Smooth muscle cell (in vitro differentiated cells): ENCODE data around the gene MRPL28. TPM values are rescaled to one million over a fixed set of nuclear protein-coding genes. Genes with fewer than 3 reads are reported as not detected.
"Not testable (repeated sequence)": the region's sequence is repeated elsewhere in the genome, so short reads cannot be mapped to it uniquely, and the experiment has no call there.

Source experiments
- DNase-seq: peaks from one replicate; lab custom pipeline; 2025; ENCODE audit not compliant: unreplicated experiment; lab: John Stamatoyannopoulos, UW
- H2AFZ ChIP-seq: fragments of 200-600 bp; sonication (generic); 2 replicates; pipeline ENCODE4 v1.6.0; 2016; ENCODE audit warnings: antibody characterized with exemption, low read depth, mild to moderate bottlenecking
- H3F3A ChIP-seq: fragments of 200-600 bp; sonication (generic); 2 replicates; pipeline ENCODE4 v1.6.0; 2017; ENCODE audit warnings: antibody characterized with exemption, low read depth
- H3K27ac ChIP-seq: fragments of 200-600 bp; sonication (generic); 2 replicates; pipeline ENCODE4 v1.5.1; 2016; ENCODE audit warnings: low read depth, mild to moderate bottlenecking
- H3K27me3 ChIP-seq: fragments of 200-600 bp; sonication (generic); 2 replicates; pipeline ENCODE4 v1.6.1; 2016; ENCODE audit warnings: low read depth, mild to moderate bottlenecking
- H3K36me3 ChIP-seq: fragments of 200-600 bp; sonication (generic); 2 replicates; pipeline ENCODE4 v1.5.1; 2016; ENCODE audit warnings: low read depth
- H3K4me1 ChIP-seq: fragments of 200-600 bp; sonication (generic); 2 replicates; pipeline ENCODE4 v1.5.1; 2016; ENCODE audit warnings: low read depth
- H3K4me2 ChIP-seq: fragments of 200-600 bp; sonication (generic); 2 replicates; pipeline ENCODE4 v1.6.0; 2016; ENCODE audit warnings: mild to moderate bottlenecking
- H3K4me3 ChIP-seq: fragments of 200-600 bp; sonication (generic); 2 replicates; pipeline ENCODE4 v1.5.1; 2016; ENCODE audit warnings: mild to moderate bottlenecking
- H3K79me2 ChIP-seq: fragments of 200-600 bp; sonication (generic); 2 replicates; pipeline ENCODE4 v1.6.0; 2016; ENCODE audit warnings: low read depth, mild to moderate bottlenecking
- H3K9ac ChIP-seq: fragments of 200-600 bp; sonication (generic); 2 replicates; pipeline ENCODE4 v1.6.0; 2016; ENCODE audit warnings: low read depth
- H3K9me3 ChIP-seq: fragments of 200-600 bp; sonication (generic); replicated peaks from 2 replicates; pipeline ENCODE4 v1.5.1; 2016; ENCODE audit warnings: low read depth
- H4K20me1 ChIP-seq: fragments of 200-600 bp; sonication (generic); 2 replicates; pipeline ENCODE4 v1.6.0; 2016; ENCODE audit warnings: low read depth
- CTCF ChIP-seq: fragments of 200-600 bp; sonication (generic); IDR thresholded peaks from 2 replicates; pipeline ENCODE4 v1.5.1; 2017; ENCODE audit warnings: borderline replicate concordance, mild to moderate bottlenecking, antibody characterized with exemption; ENCODE audit not compliant: insufficient read depth, poor library complexity, severe bottlenecking
- WGBS: methylation state at CpG from one replicate; pipeline ENCODE4 v1.1.7; 2016; ENCODE audit warnings: low lambda C conversion rate; 5-methylcytosine and 5-hydroxymethylcytosine counted together
- polyA plus RNA-seq: library from polyadenylated mRNA; unstranded; fragments of >200 nt; fragmentation: Nextera tagmentation; extraction: Ambion mirVana; gene quantifications from 2 replicates; pipeline ENCODE4 v1.2.1, GENCODE V29; 2016
- total RNA-seq: library from RNA; depleted of rRNA; stranded (reverse); fragments of >200 nt; gene quantifications from 2 replicates; pipeline ENCODE4 v1.2.3, GENCODE V29; 2014

MRPL28 gene
- total and polyA plus RNA-seq, 2 experiments from 2014 or later = 84.6 to 155 TPM

- H3K79me2 ChIP-seq = peaks cover 94% of the 10 kb centered on the region
- peaks cover 96% of the 10 kb centered on the region for H4K20me1 ChIP-seq
- no peak overlapping the region for H3K27ac ChIP-seq
- H3K36me3 ChIP-seq = no peaks in the 10 kb centered on the region
- no peaks in the 10 kb centered on the region for H3K9me3 ChIP-seq
- DNase-seq = no peak
- H3K9ac ChIP-seq = no peak overlapping the region
- no peak for TF ChIP-seq CTCF
- no peaks in the 10 kb centered on the region for H3K27me3 ChIP-seq
- no peak overlapping the region for H2AFZ ChIP-seq
- H3K4me3 ChIP-seq = no peak overlapping the region
- WGBS = 95% methylated on average over 10 of the region's 10 CpGs
- H3K4me1 ChIP-seq = no peaks in the 10 kb centered on the region
- no peaks in the 10 kb centered on the region for H3F3A ChIP-seq
- H3K4me2 ChIP-seq = no peak overlapping the region
Measured at GRCh38 chr16:337437-337836, 32.9 kb downstream of the MRPL28 start.

- WGBS = 97% methylated on average over 11 of the region's 11 CpGs
- H4K20me1 ChIP-seq = peaks cover 100% of the 10 kb centered on the region
Measured at GRCh38 chr16:336269-336668, 34.1 kb downstream of the MRPL28 start.

GRCh38 chr16:334861-335632, 35.3 kb downstream of the MRPL28 start:
- not testable (repeated sequence) for H2AFZ ChIP-seq, H3K9me3 ChIP-seq, H3K36me3 ChIP-seq, H3K4me3 ChIP-seq, H3K27me3 ChIP-seq, H3K27ac ChIP-seq, DNase-seq, H3K4me2 ChIP-seq, H3K4me1 ChIP-seq, H3F3A ChIP-seq
- Histone ChIP-seq H3K9ac (peak overlapping the region; percentile 13), H4K20me1 (peaks cover 100% of the 10 kb centered on the region), H3K79me2 (peaks cover 85% of the 10 kb centered on the region)
- 80% methylated on average over 11 of the region's 11 CpGs for WGBS

More at GRCh38 chr16:336269-336668, 34.1 kb downstream of the MRPL28 start:
- Histone ChIP-seq H3K4me1 (no peaks in the 10 kb centered on the region), H3K4me2 (no peak overlapping the region), H3K9ac (no peak overlapping the region), H3K9me3 (no peaks in the 10 kb centered on the region), H3F3A (no peaks in the 10 kb centered on the region), H3K36me3 (no peaks in the 10 kb centered on the region), H3K27me3 (no peaks in the 10 kb centered on the region), H2AFZ (no peak overlapping the region), H3K4me3 (no peak overlapping the region), H3K79me2 (peaks cover 93% of the 10 kb centered on the region), H3K27ac (no peak overlapping the region)
- no peak for DNase-seq
- TF ChIP-seq CTCF = no peak

GRCh38 chr16:334164-334832, 36.0 kb downstream of the MRPL28 start:
- not testable (repeated sequence) for H3K4me2 ChIP-seq, H3K9ac ChIP-seq, DNase-seq, H3K4me1 ChIP-seq, H3K4me3 ChIP-seq, H3K27me3 ChIP-seq, H3K9me3 ChIP-seq, H3K27ac ChIP-seq, H3F3A ChIP-seq, H2AFZ ChIP-seq, H3K36me3 ChIP-seq
- peaks cover 82% of the 10 kb centered on the region for H3K79me2 ChIP-seq
- peaks cover 100% of the 10 kb centered on the region for H4K20me1 ChIP-seq
- WGBS = 89% methylated on average over 5 of the region's 5 CpGs
